ENCODE data around the gene XIRP1.

- TF ChIP-seq CTCF (IDR thresholded peaks at IDR 0.05; ENCODE audit: low read length) (no peak), EZH2 (optimal IDR thresholded peaks at IDR 0.05; ENCODE audit: low read depth, low read length) (no peak)
Observed at GRCh38 chr3:39150148-39150802, 42.1 kb downstream of the XIRP1 start.

Data from MM.1S (cell line).